ENCODE data around the gene GRIK4. TPM values are rescaled to one million over a fixed set of nuclear protein-coding genes. Genes with fewer than 3 reads are reported as not detected.

Gene GRIK4
- total RNA-seq, 2 experiments from 2014 or later, result not detected

DNA sequence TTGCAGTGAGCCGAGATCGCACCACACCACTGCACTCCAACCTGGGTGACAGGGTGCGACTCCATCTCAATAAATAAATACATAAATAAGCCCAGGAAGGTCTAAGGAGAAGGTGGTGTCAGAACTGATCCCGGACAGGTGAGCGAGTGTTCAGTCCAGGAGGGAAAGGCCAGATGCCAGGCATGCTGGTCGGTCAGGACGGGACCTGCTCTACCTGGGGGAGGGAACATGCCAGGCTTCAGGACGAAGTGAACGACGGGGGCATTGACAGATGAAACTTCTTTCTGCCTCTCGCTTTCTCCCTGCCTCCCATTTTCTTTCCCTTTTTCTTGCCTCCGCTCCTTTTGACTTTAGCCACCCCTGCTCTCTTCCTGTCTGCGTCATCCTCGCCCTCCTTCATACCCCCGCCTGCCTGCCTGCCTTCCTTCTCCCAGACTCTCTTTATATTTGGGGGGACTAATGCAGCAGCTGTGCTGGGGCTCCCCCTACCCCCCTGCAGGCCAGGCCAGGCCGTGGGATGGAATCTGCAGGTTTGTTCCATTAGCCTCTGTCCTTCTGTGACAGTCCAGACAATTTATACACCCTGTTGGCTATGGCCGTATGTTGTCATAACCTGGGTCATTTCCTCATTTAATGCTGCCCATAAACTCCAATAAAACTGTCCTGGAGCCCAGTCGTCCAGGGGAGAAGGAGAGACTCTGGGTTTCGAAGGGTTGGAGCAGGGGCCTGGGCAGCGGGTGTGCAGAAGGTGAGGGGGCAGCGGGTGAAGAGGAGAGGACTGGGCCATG is 303.2 kb downstream of the GRIK4 start:
- H3K27ac Mint-ChIP-seq, result no peak overlapping the region
- H3K9me3 Mint-ChIP-seq, result no peaks in the 10 kb centered on the region
- no peak overlapping the region for H3K4me3 Mint-ChIP-seq
- ChIA-PET POLR2A (no interaction called here), CTCF (no interaction called here)
- no peak for DNase-seq
- intact Hi-C loops (cut with micrococcal nuclease), result no loop called here
- peaks cover 13% of the 10 kb centered on the region for H3K27me3 Mint-ChIP-seq
- ATAC-seq, result no peak
- H3K36me3 Mint-ChIP-seq (ENCODE audit: low read depth), result no peaks in the 10 kb centered on the region
- no peaks in the 10 kb centered on the region for H3K4me1 Mint-ChIP-seq (ENCODE audit: low read depth)
- TF ChIP-seq, protein P1, sequence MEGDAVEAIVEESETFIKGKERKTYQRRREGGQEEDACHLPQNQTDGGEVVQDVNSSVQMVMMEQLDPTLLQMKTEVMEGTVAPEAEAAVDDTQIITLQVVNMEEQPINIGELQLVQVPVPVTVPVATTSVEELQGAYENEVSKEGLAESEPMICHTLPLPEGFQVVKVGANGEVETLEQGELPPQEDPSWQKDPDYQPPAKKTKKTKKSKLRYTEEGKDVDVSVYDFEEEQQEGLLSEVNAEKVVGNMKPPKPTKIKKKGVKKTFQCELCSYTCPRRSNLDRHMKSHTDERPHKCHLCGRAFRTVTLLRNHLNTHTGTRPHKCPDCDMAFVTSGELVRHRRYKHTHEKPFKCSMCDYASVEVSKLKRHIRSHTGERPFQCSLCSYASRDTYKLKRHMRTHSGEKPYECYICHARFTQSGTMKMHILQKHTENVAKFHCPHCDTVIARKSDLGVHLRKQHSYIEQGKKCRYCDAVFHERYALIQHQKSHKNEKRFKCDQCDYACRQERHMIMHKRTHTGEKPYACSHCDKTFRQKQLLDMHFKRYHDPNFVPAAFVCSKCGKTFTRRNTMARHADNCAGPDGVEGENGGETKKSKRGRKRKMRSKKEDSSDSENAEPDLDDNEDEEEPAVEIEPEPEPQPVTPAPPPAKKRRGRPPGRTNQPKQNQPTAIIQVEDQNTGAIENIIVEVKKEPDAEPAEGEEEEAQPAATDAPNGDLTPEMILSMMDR (IDR thresholded peaks at IDR 0.05), result no peak

DNA sequence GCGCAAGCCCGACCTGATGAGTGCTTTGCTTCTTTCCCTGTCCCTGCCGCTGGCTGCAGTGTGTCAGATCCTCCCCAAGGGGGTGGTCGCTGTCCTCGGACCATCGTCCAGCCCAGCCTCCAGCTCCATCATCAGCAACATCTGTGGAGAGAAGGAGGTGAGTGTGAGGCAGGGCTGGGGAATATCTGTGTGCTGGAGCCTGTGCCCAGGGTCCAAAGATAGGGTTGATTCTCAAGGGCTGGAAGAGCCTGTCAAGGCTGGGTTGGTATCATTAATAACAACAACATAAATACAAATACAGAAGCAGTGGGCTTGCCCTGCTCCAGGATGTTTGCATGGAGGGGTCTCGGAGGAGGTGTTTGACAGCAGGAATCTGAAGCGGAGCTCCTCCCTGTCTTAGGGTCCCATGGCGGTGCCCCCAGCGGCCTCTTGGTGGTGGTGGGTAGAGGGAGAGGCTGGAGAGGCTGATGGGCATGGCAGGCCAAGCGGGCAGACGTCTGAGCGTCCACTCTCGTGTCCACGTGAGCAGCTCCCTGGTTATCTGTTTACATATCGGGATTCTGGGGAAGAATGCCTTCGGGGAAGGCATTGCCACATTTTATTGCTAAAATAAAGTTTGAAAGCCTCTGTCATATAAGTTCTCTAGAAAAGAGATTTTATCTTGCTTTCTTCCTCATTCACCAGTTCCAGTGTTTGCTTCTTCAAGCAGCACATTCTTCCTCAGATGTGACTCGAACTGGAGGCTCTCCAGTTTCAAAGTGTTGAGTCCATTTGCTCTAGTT is 304.0 kb downstream of the GRIK4 start:
- intact Hi-C loops (cut with micrococcal nuclease), result no loop called here
- ChIA-PET CTCF (interaction anchor here (1.9 kb wide), 1 partner anchor 13 kb away, joined by 9 read pairs; no protein-coding TSS in a partner anchor), POLR2A (no interaction called here)
- no peaks in the 10 kb centered on the region for H3K36me3 Mint-ChIP-seq (ENCODE audit: low read depth)
- peaks cover 15% of the 10 kb centered on the region for H3K27me3 Mint-ChIP-seq
- DNase-seq (no peak), ATAC-seq (no peak)
- no peak overlapping the region for H3K27ac Mint-ChIP-seq
- H3K4me3 Mint-ChIP-seq, result no peak overlapping the region
- no peaks in the 10 kb centered on the region for H3K9me3 Mint-ChIP-seq
- TF ChIP-seq, protein P1 (IDR thresholded peaks at IDR 0.05), result no peak
- no peaks in the 10 kb centered on the region for H3K4me1 Mint-ChIP-seq (ENCODE audit: low read depth)

DNA sequence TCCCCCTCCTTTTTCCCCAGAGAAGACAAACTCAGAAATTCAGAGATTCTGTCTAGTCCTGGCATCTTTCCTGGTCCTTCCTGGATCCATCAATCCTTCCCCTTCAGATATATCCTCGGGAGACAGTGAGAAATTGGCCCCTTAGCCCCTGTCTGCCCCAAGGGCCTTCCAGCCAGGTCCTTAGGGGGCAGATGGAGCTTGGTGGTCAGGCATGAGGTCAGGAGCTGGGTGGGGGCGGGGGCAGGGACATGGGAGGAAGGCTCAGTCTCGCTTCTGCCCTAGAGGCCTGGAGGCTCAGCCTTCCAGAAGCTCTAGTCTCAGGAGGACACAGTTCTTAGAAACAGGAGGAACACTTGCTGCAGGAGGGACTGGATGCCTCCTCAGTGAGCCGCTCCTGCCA is 304.6 kb downstream of the GRIK4 start:
- CTCF ChIA-PET, result interaction anchor here (1.9 kb wide), 1 partner anchor 14 kb away, joined by 9 read pairs; no protein-coding TSS in a partner anchor
- no peaks in the 10 kb centered on the region for H3K36me3 Mint-ChIP-seq (ENCODE audit: low read depth)
- intact Hi-C loops (cut with micrococcal nuclease), result no loop called here
- H3K4me3 Mint-ChIP-seq, result no peak overlapping the region
- no peak for ATAC-seq
- H3K9me3 Mint-ChIP-seq, result no peaks in the 10 kb centered on the region
- POLR2A ChIA-PET, result no interaction called here
- H3K27me3 Mint-ChIP-seq, result peaks cover 21% of the 10 kb centered on the region
- H3K4me1 Mint-ChIP-seq (ENCODE audit: low read depth), result no peaks in the 10 kb centered on the region
- no peak for DNase-seq
- no peak overlapping the region for H3K27ac Mint-ChIP-seq
- TF ChIP-seq, protein P1 (IDR thresholded peaks at IDR 0.05), result no peak

DNA sequence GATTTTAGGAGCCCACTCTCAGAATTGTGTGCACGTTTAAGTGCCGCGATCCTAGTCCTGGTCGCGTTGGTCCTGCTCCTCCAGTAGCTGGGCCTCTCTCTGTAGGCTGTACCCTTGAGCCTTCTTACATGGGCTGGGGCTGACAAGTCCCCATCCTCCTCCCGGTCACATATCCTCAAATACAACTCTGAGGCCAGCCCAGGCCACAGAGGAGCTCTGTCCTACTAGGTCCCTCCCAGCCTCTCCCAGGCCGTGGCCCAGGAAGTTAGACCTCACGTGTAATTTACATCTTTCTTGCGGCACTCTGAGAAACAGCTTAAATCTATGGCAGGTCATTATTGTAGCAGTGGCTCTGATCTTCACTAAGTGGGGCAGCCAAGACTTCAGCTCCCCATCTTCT is 305.2 kb downstream of the GRIK4 start:
- CTCF ChIA-PET, result interaction anchor here (1.9 kb wide), 1 partner anchor 15 kb away, joined by 9 read pairs; no protein-coding TSS in a partner anchor
- Mint-ChIP-seq H3K36me3 (ENCODE audit: low read depth) (no peaks in the 10 kb centered on the region), H3K27me3 (peaks cover 22% of the 10 kb centered on the region), H3K4me3 (no peak overlapping the region), H3K9me3 (no peaks in the 10 kb centered on the region), H3K4me1 (ENCODE audit: low read depth) (no peaks in the 10 kb centered on the region), H3K27ac (no peak overlapping the region)
- DNase-seq (no peak), ATAC-seq (no peak)
- TF ChIP-seq, protein P1 (IDR thresholded peaks at IDR 0.05), result no peak
- POLR2A ChIA-PET, result no interaction called here
- intact Hi-C loops (cut with micrococcal nuclease), result no loop called here

DNA sequence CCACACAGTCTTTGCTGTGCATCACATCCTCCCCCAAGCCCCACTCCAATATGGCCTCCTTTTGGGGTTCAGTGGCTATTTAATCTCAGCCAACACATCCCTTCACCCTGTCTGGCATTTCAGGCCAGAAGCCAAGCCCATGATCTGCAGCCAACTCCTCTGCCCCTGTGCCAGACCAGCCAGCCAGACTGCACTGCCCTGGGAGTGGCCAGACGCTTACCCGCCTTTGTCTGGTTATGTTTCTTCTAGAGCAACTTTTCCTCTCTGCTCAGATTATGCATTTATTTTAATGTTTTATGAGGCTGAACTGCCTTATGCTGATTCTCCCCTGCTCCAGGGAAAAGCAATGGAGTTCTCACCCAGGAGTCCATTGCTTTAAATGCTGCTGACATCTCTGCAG is 305.6 kb downstream of the GRIK4 start:
- ChIA-PET POLR2A (no interaction called here), CTCF (interaction anchor here (1.9 kb wide), 1 partner anchor 15 kb away, joined by 9 read pairs; no protein-coding TSS in a partner anchor)
- H3K4me3 Mint-ChIP-seq, result no peak overlapping the region
- no peaks in the 10 kb centered on the region for H3K9me3 Mint-ChIP-seq
- H3K27me3 Mint-ChIP-seq, result peaks cover 22% of the 10 kb centered on the region
- H3K27ac Mint-ChIP-seq, result no peak overlapping the region
- TF ChIP-seq, protein P1 (IDR thresholded peaks at IDR 0.05), result no peak
- H3K36me3 Mint-ChIP-seq (ENCODE audit: low read depth), result no peaks in the 10 kb centered on the region
- no peaks in the 10 kb centered on the region for H3K4me1 Mint-ChIP-seq (ENCODE audit: low read depth)
- intact Hi-C loops (cut with micrococcal nuclease), result no loop called here
- ATAC-seq (no peak), DNase-seq (no peak)
